Upper lobe of left lung (tissue), 4 donors: ENCODE measurements around the gene SEMA4D.

Experiments used
- CTCF ChIP-seq, 6 experiments: fragments of 450-650 bp in 4 of 6; fragments of 200-600 bp in 2 of 6; sonication (generic) in 2 of 6; IDR thresholded peaks; one replicate each; pipeline ENCODE4 v1.5.1; 2016 to 2019; ENCODE audit warnings: antibody characterized with exemption in 6 of 6
- POLR2A ChIP-seq, 4 donors: fragments of 450-650 bp; IDR thresholded peaks; one replicate each; pipeline ENCODE4 v1.5.1; 2016 to 2017; ENCODE audit warnings: antibody characterized with exemption in 4 of 4, mild to moderate bottlenecking in 2 of 4
- POLR2AphosphoS5 ChIP-seq, 2 donors: sonication (generic); formaldehyde crosslinking; IDR thresholded peaks; one replicate each; pipeline ENCODE4 v1.5.1; 2017; ENCODE audit warnings: antibody characterized with exemption in 2 of 2

- TF ChIP-seq CTCF (IDR thresholded peaks at IDR 0.05) (no peak), POLR2A (IDR thresholded peaks at IDR 0.05) (no peak), POLR2AphosphoS5 (IDR thresholded peaks at IDR 0.05) (no peak)
Observed at GRCh38 chr9:89494199-89494598, 3.7 kb downstream of the SEMA4D start.
